Body of pancreas (tissue), 4 donors: ENCODE results near the gene DNAJC21. TPM values are rescaled to one million over a fixed set of nuclear protein-coding genes. Genes with fewer than 3 reads are reported as not detected.
A peak's percentile ranks its signal among the peaks of the same experiment; 100 is the strongest.
"Not testable (repeated sequence)": the region's sequence is repeated elsewhere in the genome, so short reads cannot be mapped to it uniquely, and the experiment has no call there.

ENCODE experiments used
- ATAC-seq: fragments of 150-250 bp; one replicate; pipeline ENCODE4 v1.9.1; 2016
- DNase-seq, 4 donors: peaks; one replicate each; pipeline ENCODE4 v3.0.0-alpha.2; 2019
- H3K27ac ChIP-seq, 4 donors: fragments of 200-600 bp; sonication (generic); 1 replicate in 3 of 4; 2 replicates in 1 of 4; pipeline versions ENCODE4 v1.5.1 to v1.6.1; 2016 to 2019; ENCODE audit warnings: mild to moderate bottlenecking in 1 of 4, mixed read lengths in 1 of 4, moderate library complexity in 1 of 4
- H3K27me3 ChIP-seq, 2 donors: fragments of 200-600 bp; sonication (generic); one replicate each; pipeline ENCODE4 v1.6.0; 2016; ENCODE audit warnings: mild to moderate bottlenecking in 1 of 2
- H3K36me3 ChIP-seq, 2 donors: fragments of 200-600 bp; sonication (generic); replicated peaks in 1 of 2; 2 replicates each; pipeline ENCODE4 v1.5.1; 2016; ENCODE audit warnings: low read depth in 2 of 2; ENCODE audit not compliant: insufficient read depth in 1 of 2
- H3K4me1 ChIP-seq: fragments of 200-600 bp; sonication (generic); one replicate; pipeline ENCODE4 v1.6.0; 2016
- H3K4me3 ChIP-seq, 2 donors: fragments of 200-600 bp; sonication (generic); 1 replicate in 1 of 2; 2 replicates in 1 of 2; pipeline ENCODE4 v1.5.1; 2016 to 2019
- H3K9me3 ChIP-seq, 3 donors: fragments of 200-600 bp; sonication (generic); 1 replicate in 2 of 3; 2 replicates in 1 of 3; pipeline ENCODE4 v1.5.1; 2016
- CTCF ChIP-seq, 7 experiments: fragments of 450-650 bp in 4 of 7; fragments of 200-600 bp in 3 of 7; sonication (generic) in 3 of 7; IDR thresholded peaks; one replicate each; pipeline ENCODE4 v1.5.1; 2016 to 2019; ENCODE audit warnings: antibody characterized with exemption in 7 of 7
- POLR2A ChIP-seq, 3 donors: fragments of 450-650 bp; IDR thresholded peaks; one replicate each; pipeline ENCODE4 v1.6.1; 2016; ENCODE audit warnings: antibody characterized with exemption in 3 of 3, mild to moderate bottlenecking in 2 of 3
- WGBS, 2 donors: methylation state at CpG; one replicate each; pipeline ENCODE4 v1.1.5; 2017; 5-methylcytosine and 5-hydroxymethylcytosine counted together
- intact Hi-C: fragments of 100-400 bp; cut with DNase I; formaldehyde crosslinking; loops from one replicate; pipeline ENCODE4 v1.15.1; 2023
- total RNA-seq, 2 donors: library from RNA; depleted of rRNA; stranded (reverse); fragments of >200 nt; gene quantifications; one replicate each; pipeline ENCODE4 v1.1.0, GENCODE V29; 2016

The DNAJC21 gene
- total RNA-seq, 2 donors from 2014 or later = 26.7 to 29.6 TPM

GRCh38 chr5:34916518-34916917, 12.8 kb upstream of the DNAJC21 start:
- Histone ChIP-seq H3K27ac (no peak overlapping the region), H3K4me1 (peaks cover 27% of the 10 kb centered on the region), H3K9me3 (no peaks in the 10 kb centered on the region), H3K4me3 (no peak overlapping the region), H3K36me3 (no peaks in the 10 kb centered on the region), H3K27me3 (no peaks in the 10 kb centered on the region)
- WGBS, 2 donors = 12 to 15% methylated on average over 6 of the region's 6 CpGs
- TF ChIP-seq POLR2A (IDR thresholded peaks at IDR 0.05) (no peak), CTCF (IDR thresholded peaks at IDR 0.05) (no peak)
- intact Hi-C loops = no loop called here
- ATAC-seq (no peak), DNase-seq (no peak)

DNA sequence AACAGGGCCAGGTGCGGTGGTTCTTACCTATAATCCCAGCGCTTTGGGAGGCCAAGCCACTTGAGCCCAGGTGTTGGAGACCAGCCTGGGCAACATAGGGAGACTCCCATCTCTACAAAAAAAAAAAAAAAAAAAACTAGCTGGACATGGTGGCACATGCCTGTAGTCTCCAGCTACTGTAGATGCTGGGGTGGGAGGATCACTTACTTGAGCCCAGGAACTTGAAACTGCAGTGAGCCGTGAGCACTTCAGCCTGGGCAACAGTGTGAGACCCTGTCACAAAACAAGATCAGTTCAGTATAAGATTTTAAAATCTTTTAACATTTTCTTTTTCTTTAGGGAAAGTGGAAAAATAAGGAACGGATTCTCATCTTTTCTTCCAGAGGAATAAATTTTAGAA, 11.3 kb upstream of the DNAJC21 start:
- intact Hi-C loops = no loop called here

GRCh38 chr5:34919077-34919476, 10.3 kb upstream of the DNAJC21 start:
- intact Hi-C loops = no loop called here
- H3K4me1 ChIP-seq = peaks cover 27% of the 10 kb centered on the region
- WGBS, 2 donors = 84 to 88% methylated on average over 4 of the region's 4 CpGs
- no peak overlapping the region for H3K4me3 ChIP-seq
- ATAC-seq (no peak), DNase-seq (no peak)
- no peak for TF ChIP-seq POLR2A (IDR thresholded peaks at IDR 0.05)
- peaks cover 0 to 11% of the 10 kb centered on the region in 2 donors for H3K36me3 ChIP-seq
- no peak overlapping the region for H3K27ac ChIP-seq
- no peaks in the 10 kb centered on the region for H3K27me3 ChIP-seq
- no peaks in the 10 kb centered on the region for H3K9me3 ChIP-seq

More for the DNA sequence above, 11.3 kb upstream of the DNAJC21 start:
- DNase-seq (no peak), ATAC-seq (no peak)
- WGBS, 2 donors = 81 to 87% methylated on average over 4 of the region's 4 CpGs
- H3K27ac ChIP-seq = no peak overlapping the region
- H3K27me3 ChIP-seq = no peaks in the 10 kb centered on the region
- no peak overlapping the region for H3K4me3 ChIP-seq
- peaks cover 27% of the 10 kb centered on the region for H3K4me1 ChIP-seq
- H3K36me3 ChIP-seq = peaks cover 0 to 8% of the 10 kb centered on the region in 2 donors
- H3K9me3 ChIP-seq = no peaks in the 10 kb centered on the region
- no peak for TF ChIP-seq POLR2A (IDR thresholded peaks at IDR 0.05)
- TF ChIP-seq CTCF (IDR thresholded peaks at IDR 0.05) = no peak

DNA sequence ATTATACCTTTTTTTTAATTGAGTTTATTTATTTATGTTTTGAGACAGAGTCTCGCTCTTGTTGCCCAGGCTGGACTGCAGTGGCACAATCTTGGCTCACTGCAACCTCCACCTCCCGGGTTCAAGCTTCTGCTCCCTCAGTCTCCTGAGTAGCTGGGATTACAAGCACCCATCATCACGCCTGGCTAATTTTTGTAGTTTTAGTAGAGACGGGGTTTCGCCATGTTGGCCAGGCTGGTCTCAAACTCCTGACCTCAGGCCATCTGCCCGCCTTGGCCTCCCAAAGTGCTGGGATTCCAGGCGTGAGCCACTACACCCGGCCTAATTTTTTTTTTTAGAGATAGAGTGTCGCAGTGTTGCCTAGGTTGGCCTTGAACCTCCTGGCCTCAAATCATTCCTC, 6.1 kb upstream of the DNAJC21 start:
- intact Hi-C loops, H3K27me3 ChIP-seq, DNase-seq, H3K27ac ChIP-seq, H3K9me3 ChIP-seq, ATAC-seq, H3K4me3 ChIP-seq: not testable (repeated sequence)
- Histone ChIP-seq H3K4me1 (peaks cover 14% of the 10 kb centered on the region), H3K36me3 (peaks cover 5 to 21% of the 10 kb centered on the region in 2 donors)
- WGBS, 2 donors = 85 to 86% methylated on average over 9 of the region's 9 CpGs

DNA sequence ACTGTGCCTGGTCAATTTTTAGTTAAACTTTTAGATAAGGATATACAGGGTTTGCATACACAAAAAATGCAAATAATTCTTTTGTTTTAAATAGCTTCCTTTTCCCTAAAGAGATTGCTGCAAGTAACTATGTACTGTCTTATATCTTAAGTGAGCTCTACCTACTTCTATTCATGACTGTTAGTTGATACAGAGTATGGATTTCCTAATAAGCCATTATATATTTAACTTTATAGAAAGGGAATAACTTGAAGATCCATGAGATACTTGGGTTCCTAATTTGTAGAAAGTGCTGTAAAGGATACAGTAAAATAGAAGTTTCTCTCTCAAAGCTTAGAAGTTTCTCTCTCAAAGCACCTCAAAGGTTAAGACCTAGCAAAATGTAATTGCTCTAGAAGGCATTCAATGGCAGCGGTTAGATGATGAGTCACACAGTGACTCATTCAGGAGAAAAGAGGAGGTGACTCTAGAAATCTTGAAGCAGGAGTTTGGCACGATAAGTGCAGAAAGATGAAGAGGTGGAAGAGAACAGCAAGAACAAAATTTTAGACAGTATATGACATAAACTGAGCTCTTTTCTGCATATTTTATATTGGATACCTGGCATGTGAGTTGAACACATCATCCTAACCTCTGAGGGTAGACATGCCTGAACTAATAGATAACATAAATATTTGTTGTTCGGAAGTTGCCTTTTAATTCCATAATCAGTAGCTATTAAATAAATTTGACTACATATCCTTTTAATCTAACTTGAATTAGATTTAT, 5.5 kb upstream of the DNAJC21 start:
- Histone ChIP-seq H3K4me1 (peaks cover 14% of the 10 kb centered on the region), H3K27ac (peak overlapping the region in 1 of 4 donors; percentile 35), H3K4me3 (no peak overlapping the region), H3K9me3 (no peaks in the 10 kb centered on the region), H3K36me3 (peaks cover 5 to 21% of the 10 kb centered on the region in 2 donors), H3K27me3 (no peaks in the 10 kb centered on the region)
- TF ChIP-seq POLR2A (IDR thresholded peaks at IDR 0.05) (no peak), CTCF (IDR thresholded peaks at IDR 0.05) (no peak)
- peak; percentile 77 for ATAC-seq
- WGBS, 2 donors = 32 to 36% methylated on average over 3 of the region's 3 CpGs
- intact Hi-C loops = no loop called here
- DNase-seq = peak in 2 of 4 donors; percentile 21 to 25

DNA sequence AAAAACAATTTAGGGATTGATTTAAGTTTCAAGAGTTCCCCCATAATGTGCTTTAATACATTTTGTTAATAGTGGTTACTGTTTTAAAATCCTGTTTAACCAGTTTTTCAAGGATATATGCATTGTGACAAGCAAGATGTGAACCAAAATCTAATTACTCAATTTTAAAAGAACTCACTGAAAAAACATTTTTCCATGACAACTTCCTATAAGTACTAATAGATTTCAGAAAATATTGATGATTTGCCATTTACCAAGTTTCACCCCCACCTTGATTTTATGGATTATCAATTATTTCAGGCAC, 4.9 kb upstream of the DNAJC21 start:
- H3K27me3 ChIP-seq = no peaks in the 10 kb centered on the region
- H3K4me1 ChIP-seq = peaks cover 14% of the 10 kb centered on the region
- H3K27ac ChIP-seq = peak overlapping the region in 1 of 4 donors; percentile 35
- no peak for DNase-seq
- no peaks in the 10 kb centered on the region for H3K9me3 ChIP-seq
- TF ChIP-seq CTCF (IDR thresholded peaks at IDR 0.05) (no peak), POLR2A (IDR thresholded peaks at IDR 0.05) (no peak)
- peaks cover 5 to 21% of the 10 kb centered on the region in 2 donors for H3K36me3 ChIP-seq
- H3K4me3 ChIP-seq = no peak overlapping the region
- no peak for ATAC-seq
- intact Hi-C loops = no loop called here
